WI38 (cell line): ENCODE data around the gene RASAL2.

ENCODE experiments used
- H3K4me3 ChIP-seq: 2 replicates; pipeline ENCODE4 v1.5.1; 2011; ENCODE audit warnings: low read depth, mild to moderate bottlenecking, control low read depth, low read length
- TF ChIP-seq, protein P1 (sequence below): IDR thresholded peaks from 2 replicates; pipeline ENCODE4 v1.5.1; 2012; ENCODE audit warnings: low read depth, mild to moderate bottlenecking, control low read depth, low read length

RASAL2 gene

DNA sequence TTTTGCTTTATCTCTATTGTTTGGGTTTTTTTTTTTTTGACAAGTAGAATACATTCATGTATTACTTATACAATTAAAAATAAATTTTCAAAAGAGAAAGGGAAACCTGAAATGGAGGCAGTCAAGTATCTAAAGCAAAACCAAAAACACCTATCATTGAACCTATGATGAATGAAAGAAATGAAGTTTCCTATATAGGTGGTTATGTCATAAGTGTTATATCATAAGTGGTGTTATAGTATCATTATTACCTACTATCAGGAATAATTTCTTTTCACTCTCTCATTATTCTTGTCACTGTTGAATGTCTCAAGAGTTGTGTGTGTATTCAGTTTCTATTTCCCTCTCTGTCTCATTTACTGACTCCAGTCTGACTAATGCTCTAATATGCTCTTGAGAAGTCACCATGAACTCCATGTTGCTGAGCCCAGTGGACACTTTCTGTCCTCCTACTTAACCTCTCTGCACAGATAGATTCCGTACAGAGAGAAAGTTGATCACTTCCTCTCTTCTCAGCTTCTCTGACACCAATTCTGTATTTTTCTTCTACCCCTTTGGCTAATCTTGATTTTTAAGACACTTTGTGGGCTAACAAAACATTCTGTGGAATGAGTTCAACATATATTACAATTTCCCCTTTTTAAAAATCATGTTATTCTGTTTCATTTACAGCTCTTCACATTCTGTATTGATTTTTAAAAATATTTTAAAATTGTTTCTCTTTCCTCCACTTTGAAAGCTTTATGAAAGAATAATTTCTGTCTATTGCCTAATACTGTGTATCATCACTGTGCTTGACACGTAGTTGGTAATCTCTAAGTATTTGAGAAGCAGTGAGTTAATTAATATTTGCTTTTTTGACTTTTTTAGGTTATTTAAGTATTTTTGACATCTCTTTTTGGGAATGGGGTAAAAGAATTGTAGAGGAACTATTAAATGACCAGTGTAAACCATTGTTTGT is 50.1 kb downstream of the RASAL2 start:
- TF ChIP-seq, protein P1, sequence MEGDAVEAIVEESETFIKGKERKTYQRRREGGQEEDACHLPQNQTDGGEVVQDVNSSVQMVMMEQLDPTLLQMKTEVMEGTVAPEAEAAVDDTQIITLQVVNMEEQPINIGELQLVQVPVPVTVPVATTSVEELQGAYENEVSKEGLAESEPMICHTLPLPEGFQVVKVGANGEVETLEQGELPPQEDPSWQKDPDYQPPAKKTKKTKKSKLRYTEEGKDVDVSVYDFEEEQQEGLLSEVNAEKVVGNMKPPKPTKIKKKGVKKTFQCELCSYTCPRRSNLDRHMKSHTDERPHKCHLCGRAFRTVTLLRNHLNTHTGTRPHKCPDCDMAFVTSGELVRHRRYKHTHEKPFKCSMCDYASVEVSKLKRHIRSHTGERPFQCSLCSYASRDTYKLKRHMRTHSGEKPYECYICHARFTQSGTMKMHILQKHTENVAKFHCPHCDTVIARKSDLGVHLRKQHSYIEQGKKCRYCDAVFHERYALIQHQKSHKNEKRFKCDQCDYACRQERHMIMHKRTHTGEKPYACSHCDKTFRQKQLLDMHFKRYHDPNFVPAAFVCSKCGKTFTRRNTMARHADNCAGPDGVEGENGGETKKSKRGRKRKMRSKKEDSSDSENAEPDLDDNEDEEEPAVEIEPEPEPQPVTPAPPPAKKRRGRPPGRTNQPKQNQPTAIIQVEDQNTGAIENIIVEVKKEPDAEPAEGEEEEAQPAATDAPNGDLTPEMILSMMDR, result no peak
- no peak overlapping the region for H3K4me3 ChIP-seq

DNA sequence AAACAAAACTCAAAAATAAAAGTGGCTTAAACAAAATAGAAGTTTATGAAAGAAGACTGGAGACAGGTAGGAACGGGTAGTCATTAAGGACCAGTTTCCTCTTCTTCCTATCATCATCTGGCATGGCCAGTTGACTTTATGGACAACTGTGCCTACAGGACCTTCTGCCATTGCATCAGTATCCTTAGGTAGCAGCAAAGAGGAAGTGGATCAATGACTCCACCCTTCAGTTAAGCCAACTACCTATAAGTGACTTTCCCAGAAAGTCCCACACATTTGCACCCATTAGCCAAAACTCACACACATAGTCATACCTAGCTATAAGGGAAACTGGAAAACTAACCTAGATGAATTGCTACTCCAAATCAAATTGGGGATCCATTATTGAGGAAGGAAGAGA is 51.7 kb downstream of the RASAL2 start:
- H3K4me3 ChIP-seq, result no peak overlapping the region
- TF ChIP-seq, protein P1, result no peak

DNA sequence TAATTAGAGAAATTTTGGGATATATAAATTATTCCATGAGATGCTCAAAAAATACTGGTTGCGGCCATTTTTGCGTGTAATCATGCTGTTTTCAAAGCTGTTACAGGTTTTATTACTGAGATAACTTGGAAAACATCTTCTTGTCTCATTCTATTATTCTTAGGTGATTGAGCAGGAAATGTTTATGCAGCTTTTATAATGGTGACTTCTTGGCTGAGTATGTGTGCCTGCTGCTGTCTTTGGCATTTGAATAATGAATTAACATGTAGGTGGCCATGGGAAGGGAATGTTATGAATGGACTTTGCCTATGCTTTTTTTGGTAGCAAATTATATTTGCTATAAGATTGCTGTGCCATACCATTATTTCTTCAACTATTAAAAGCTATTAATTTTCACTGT is 52.5 kb downstream of the RASAL2 start:
- no peak overlapping the region for H3K4me3 ChIP-seq
- TF ChIP-seq, protein P1, result no peak

DNA sequence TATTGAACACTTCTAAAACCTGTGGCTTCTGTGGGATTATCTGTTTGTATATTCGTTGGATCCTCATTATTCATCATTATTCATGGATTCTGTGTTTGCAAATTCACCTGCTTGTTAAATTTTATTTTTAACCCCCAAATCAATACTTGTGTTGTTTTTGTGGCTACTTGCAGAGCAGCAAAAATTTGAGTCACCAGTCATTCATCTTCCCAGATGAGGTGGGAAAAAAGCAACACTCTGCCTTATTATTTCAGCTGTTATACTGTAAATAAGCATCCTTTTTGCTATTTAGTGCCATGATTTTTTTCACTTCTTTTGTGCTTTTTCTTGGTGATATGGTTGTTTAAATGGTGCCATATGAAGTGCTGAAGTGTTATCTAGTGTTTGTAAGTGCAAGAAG is 56.7 kb downstream of the RASAL2 start:
- TF ChIP-seq, protein P1, result no peak
- H3K4me3 ChIP-seq, result no peak overlapping the region

DNA sequence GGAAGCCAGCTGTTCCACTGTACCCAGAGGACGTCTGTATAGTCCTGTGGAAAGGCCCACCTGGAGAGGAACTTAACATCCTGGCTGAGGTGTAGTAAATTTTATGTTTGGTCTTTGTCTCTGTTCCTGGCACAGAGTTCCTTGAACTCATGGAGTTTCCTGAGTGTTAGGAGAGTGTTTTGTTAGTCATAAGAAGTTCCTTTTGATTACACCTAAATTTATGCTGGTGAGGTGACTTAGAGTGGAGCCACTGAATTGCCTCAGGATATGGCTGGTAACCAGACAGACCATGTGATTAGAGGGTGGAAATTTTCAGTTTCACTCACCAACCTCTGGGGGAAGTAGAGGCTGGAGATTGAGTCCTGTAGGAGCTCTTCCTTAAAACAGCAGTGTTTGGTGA is 57.9 kb downstream of the RASAL2 start:
- H3K4me3 ChIP-seq, result no peak overlapping the region
- TF ChIP-seq, protein P1, result no peak

DNA sequence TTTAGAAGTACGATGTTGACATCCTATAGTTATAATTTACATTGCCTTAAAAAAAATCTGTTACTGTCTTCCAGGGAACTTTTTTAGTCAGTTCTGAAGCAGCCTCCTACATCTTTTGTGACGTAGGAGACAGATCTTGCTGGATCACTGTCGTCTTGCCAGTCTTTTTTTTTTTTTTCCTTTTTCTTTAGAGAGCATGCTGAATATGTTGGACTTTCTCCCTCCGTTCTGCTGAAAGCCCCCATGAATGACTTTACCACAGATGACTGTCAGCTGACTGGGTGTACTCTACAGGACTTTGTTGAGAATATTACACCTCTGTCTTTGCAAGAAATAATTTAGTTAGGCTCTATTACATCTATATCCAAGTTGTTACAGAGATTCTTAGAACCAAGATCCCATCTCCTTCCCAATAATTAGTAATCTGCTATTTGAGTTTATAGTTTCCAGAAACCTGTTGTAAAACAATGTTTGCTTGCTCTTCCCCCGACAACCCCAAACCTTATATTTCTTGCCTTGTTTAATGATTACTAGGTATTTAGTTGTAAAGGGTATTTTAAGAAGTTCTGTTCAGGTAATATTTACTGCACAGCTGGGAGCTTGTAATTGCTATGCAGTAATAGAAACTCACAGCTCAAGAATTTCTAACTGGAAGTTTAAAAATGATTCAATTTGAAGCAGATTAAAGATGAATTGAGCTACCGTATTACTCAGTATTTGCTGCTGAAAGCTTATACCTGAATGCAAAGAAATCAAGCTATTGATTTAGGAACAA is 61.8 kb downstream of the RASAL2 start:
- no peak overlapping the region for H3K4me3 ChIP-seq
- TF ChIP-seq, protein P1, result no peak
